C4-2B (cell line): ENCODE data around the gene R3HDM1.

ENCODE experiments used
- ZFX ChIP-seq: fragments of 450-650 bp; IDR thresholded peaks from 2 replicates; pipeline ENCODE4 v1.6.1; 2017
- TF ChIP-seq, protein P1 (sequence below): fragments of 450-650 bp; conservative IDR thresholded peaks from 2 replicates; pipeline ENCODE4 v1.5.1; 2017; ENCODE audit warnings: mild to moderate bottlenecking

DNA sequence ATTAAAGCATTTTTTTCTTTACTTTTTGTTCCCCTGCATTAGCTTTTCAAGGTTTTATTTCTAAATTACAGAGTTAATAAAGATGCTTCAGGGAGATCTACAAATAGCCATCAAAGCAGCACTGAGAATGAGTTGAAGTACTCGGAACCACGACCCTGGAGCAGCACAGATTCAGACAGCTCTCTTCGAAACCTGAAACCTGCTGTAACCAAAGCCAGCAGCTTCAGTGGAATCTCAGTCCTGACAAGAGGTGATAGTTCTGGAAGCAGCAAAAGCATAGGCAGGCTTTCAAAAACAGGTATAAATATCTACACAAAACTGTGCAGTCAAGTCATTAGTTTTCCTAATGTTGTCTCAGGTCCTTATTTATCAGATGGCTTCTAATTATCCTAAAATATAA is 107.5 kb downstream of the R3HDM1 start:
- TF ChIP-seq, protein P1, sequence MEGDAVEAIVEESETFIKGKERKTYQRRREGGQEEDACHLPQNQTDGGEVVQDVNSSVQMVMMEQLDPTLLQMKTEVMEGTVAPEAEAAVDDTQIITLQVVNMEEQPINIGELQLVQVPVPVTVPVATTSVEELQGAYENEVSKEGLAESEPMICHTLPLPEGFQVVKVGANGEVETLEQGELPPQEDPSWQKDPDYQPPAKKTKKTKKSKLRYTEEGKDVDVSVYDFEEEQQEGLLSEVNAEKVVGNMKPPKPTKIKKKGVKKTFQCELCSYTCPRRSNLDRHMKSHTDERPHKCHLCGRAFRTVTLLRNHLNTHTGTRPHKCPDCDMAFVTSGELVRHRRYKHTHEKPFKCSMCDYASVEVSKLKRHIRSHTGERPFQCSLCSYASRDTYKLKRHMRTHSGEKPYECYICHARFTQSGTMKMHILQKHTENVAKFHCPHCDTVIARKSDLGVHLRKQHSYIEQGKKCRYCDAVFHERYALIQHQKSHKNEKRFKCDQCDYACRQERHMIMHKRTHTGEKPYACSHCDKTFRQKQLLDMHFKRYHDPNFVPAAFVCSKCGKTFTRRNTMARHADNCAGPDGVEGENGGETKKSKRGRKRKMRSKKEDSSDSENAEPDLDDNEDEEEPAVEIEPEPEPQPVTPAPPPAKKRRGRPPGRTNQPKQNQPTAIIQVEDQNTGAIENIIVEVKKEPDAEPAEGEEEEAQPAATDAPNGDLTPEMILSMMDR, result no peak
- TF ChIP-seq ZFX, result no peak
